Camera-type eye (tissue), 1 donor: ENCODE measurements around the gene MUCL1. TPM values are rescaled to one million over a fixed set of nuclear protein-coding genes. Genes with fewer than 3 reads are reported as not detected.

Experiments used
- total RNA-seq: library from RNA; depleted of rRNA; stranded (reverse); fragments of >200 nt; gene quantifications from one replicate; pipeline ENCODE4 v1.2.3, GENCODE V29; 2014

Gene MUCL1
- not detected for total RNA-seq

GRCh38 chr12:54853933-54854538 lies at the start of gene MUCL1:
Gene MUCL1 (plus strand): TSS chr12:54854516. CDS start chr12:54854583, 67 bp downstream.

Other genes starting within 250 kb of the MUCL1 start
- gene LACRT, start 219.6 kb upstream of the MUCL1 start, total RNA-seq, result 5.8 TPM
- gene DCD, start 206.2 kb upstream of the MUCL1 start, total RNA-seq, result not detected
- gene TESPA1, start 130.2 kb downstream of the MUCL1 start, total RNA-seq, result 0.71 TPM
- 367 TPM for gene NEUROD4, start 165.5 kb downstream of the MUCL1 start, total RNA-seq